HG03103 (cell line): Measurements from ENCODE around the gene OR4S2.

Experiments used
- ATAC-seq: cut with Tn5 transposase; IDR thresholded peaks from one replicate; pipeline ENCODE4 v1.9.1; 2021; ENCODE audit warnings: low read depth; ENCODE audit not compliant: unreplicated experiment

Gene OR4S2, protein sequence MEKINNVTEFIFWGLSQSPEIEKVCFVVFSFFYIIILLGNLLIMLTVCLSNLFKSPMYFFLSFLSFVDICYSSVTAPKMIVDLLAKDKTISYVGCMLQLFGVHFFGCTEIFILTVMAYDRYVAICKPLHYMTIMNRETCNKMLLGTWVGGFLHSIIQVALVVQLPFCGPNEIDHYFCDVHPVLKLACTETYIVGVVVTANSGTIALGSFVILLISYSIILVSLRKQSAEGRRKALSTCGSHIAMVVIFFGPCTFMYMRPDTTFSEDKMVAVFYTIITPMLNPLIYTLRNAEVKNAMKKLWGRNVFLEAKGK

GRCh38 chr11:55648027-55648426 lies at the start of gene OR4S2:
TSS of gene OR4S2 (plus strand) at chr11:55648327. CDS start at chr11:55650904, 2,577 bp downstream.
- no peak for ATAC-seq

DNA sequence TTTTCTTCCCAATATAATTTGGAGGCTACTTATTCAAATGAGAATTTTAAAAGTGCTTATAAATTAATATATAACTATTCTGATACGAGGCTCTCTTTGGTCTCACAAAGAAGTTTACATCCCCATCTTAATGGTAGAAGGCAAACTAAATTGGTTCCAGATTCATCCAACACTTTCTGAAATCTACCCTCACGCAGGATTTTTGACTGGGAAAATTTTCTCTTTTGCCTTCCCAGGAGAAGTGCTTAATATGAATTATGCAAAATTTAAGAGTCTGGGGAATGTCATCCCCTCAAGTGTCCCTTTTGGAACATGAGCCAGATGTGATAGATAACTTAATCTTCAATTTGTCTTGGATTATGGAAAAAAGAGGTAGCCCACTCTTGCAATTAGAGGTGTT lies 40.6 kb upstream of the OR4S2 start, which contains the start of gene OR4C11:
OR4C11 (minus strand) TSS at position 101 of the 400 bp plus-strand sequence. CDS start 3,272 bp downstream, outside the sequence.
- no peak for ATAC-seq

GRCh38 chr11:55624531-55624930 lies 23.6 kb upstream of the OR4S2 start:
- ATAC-seq: no peak

- ATAC-seq: no peak
Measured at GRCh38 chr11:55634813-55635212, 13.3 kb upstream of the OR4S2 start, which contains the start of gene OR4P4. TSS of gene OR4P4 (plus strand) at chr11:55635113.

DNA sequence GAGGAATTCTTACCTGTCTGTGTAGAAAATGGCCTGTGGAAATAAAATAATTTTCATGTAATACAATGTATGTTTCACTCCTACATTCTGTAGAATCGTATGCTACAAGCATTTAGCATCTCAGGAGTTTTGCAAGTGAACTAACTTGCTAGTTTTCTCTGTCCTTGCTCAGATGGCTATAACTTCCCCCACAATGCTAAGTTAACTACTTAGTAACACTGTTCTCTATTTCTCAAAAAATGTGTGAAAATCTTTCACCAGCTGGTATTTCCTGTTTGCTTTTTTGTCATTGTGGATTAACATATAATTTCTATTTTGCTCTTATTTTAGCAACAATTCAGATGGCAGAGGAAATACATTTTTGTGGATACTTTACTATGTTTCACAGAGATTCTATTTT lies 4.4 kb downstream of the OR4S2 start:
- no peak for ATAC-seq

DNA sequence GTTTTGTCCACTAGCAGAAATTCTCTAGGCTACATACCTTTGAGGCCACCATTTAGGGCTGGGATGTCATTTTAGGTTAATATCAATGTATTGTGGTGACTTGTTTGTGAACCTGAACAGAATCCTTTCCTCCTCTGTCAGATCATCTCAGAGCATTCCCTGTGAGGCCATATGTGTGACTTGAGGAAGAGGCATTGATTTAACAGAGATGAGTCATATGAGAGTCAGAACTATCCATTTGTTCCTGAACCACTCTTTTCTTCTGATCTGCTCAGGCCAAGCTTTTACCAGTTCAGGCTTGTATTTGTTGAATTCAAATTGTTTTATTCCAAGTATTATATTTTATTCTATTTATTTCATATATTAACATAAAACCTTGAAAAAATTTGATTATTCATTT lies 7.0 kb downstream of the OR4S2 start:
- ATAC-seq: no peak

DNA sequence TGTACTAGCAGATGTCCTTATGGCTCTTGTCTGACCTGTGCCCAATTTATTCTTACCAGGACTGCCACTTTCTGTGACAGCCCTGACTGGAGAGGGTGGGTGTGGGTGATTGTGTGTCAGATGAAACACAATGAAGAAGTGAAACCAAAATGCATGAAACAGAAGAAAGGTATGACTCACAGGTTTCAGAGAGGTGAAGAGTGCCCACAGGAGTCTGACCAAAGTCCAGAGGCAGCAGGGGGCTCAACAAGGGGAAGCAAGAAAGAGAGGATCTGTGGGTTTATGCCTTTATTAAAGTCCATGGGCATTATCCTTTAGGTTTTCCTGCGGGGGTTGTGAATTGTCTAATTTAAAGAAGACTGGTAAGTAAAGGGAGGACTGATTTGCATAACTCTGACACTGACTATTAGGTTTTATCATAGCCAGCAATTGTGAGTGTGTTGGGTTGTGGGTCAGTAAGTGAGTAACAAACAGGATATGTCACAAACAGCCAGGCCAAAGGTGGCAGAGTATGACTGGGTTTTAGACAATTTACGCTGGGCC lies 10.0 kb downstream of the OR4S2 start:
- peak; percentile 92 for ATAC-seq

- peak; percentile 24 for ATAC-seq
Measured at GRCh38 chr11:55658608-55659007, 10.5 kb downstream of the OR4S2 start.

- ATAC-seq: no peak
Measured at GRCh38 chr11:55661901-55662300, 13.8 kb downstream of the OR4S2 start, which contains the start of gene OR4C6. TSS of gene OR4C6 (plus strand) at chr11:55662201. CDS start at chr11:55665167, 2,966 bp downstream.

GRCh38 chr11:55669376-55669775 lies 21.2 kb downstream of the OR4S2 start:
- no peak for ATAC-seq

DNA sequence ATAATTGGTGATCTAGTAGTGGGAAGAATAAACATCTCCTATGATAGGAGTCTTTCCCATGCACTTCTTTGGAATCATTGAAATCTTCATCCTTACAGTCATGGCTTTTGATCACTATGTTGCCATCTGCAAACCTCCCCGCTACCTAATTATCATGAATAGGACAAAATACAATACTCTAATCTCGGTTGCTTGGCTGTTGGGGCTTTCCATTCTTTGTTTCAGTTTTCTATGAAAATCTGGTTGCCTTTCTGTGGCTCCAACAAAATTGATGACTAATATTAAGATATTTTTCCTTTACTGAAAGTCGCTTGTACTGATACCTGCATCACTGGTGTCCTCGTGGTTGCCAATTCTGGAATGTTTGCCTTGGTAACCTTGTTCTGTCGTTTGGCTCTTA lies 25.7 kb downstream of the OR4S2 start:
- no peak for ATAC-seq

GRCh38 chr11:55697817-55698216 lies 49.7 kb downstream of the OR4S2 start:
- ATAC-seq: no peak

GRCh38 chr11:55701429-55701828 lies 53.3 kb downstream of the OR4S2 start:
- ATAC-seq: no peak
